ENCODE data around the gene IL3.

The IL3 gene

GRCh38 chr5:132074772-132075718, 14.6 kb downstream of the IL3 start:
- Histone ChIP-seq H4K20me1 (ENCODE audit: control insufficient read depth, insufficient read depth, low read depth, low read length) (no peaks in the 10 kb centered on the region), H3K4me2 (ENCODE audit: low read length) (no peak overlapping the region), H3K36me3 (ENCODE audit: control insufficient read depth, low read length) (no peaks in the 10 kb centered on the region), H3F3A (ENCODE audit: control insufficient read depth, insufficient read depth) (no peaks in the 10 kb centered on the region), H3K4me3 (ENCODE audit: low read length) (no peak overlapping the region), H3K27me3 (ENCODE audit: control insufficient read depth, low read length) (no peaks in the 10 kb centered on the region; the same call in 1 of the 2 replicates), H3K4me1 (ENCODE audit: control insufficient read depth, low read length) (no peaks in the 10 kb centered on the region), H3K9me3 (ENCODE audit: control insufficient read depth, insufficient read depth, low read length) (no peaks in the 10 kb centered on the region), H3K27ac (ENCODE audit: low read depth, low read length) (no peak overlapping the region), H3K79me2 (ENCODE audit: control insufficient read depth, low read length) (no peaks in the 10 kb centered on the region), H3K9me2 (replicated peaks; ENCODE audit: control insufficient read depth, low read length) (no peaks in the 10 kb centered on the region)
- no peak for TF ChIP-seq EZH2phosphoT487 (IDR thresholded peaks at IDR 0.05; ENCODE audit: borderline replicate concordance, low read length)
- no peak for TF ChIP-seq CTCF (IDR thresholded peaks at IDR 0.05; ENCODE audit: low read depth, low read length, poor library complexity, severe bottlenecking)

- H4K20me1 ChIP-seq (ENCODE audit: control insufficient read depth, insufficient read depth, low read depth, low read length) = no peaks in the 10 kb centered on the region
- H3K4me3 ChIP-seq (ENCODE audit: low read length) = no peak overlapping the region
- H3K27ac ChIP-seq (ENCODE audit: low read depth, low read length) = no peak overlapping the region
- H3K4me1 ChIP-seq (ENCODE audit: control insufficient read depth, low read length) = no peaks in the 10 kb centered on the region
- H3K79me2 ChIP-seq (ENCODE audit: control insufficient read depth, low read length) = no peaks in the 10 kb centered on the region
- no peaks in the 10 kb centered on the region for H3K9me3 ChIP-seq (ENCODE audit: control insufficient read depth, insufficient read depth, low read length)
- no peaks in the 10 kb centered on the region for H3K36me3 ChIP-seq (ENCODE audit: control insufficient read depth, low read length)
- no peaks in the 10 kb centered on the region; the same call in 1 of the 2 replicates for H3K27me3 ChIP-seq (ENCODE audit: control insufficient read depth, low read length)
- no peaks in the 10 kb centered on the region for H3F3A ChIP-seq (ENCODE audit: control insufficient read depth, insufficient read depth)
- no peak overlapping the region for H3K4me2 ChIP-seq (ENCODE audit: low read length)
- no peak for TF ChIP-seq EZH2phosphoT487 (IDR thresholded peaks at IDR 0.05; ENCODE audit: borderline replicate concordance, low read length)
- H3K9me2 ChIP-seq (replicated peaks; ENCODE audit: control insufficient read depth, low read length) = no peaks in the 10 kb centered on the region
Measured at GRCh38 chr5:132075719-132076077, 15.2 kb downstream of the IL3 start.

GRCh38 chr5:132076202-132076830, 15.9 kb downstream of the IL3 start:
- Histone ChIP-seq H3K27ac (ENCODE audit: low read depth, low read length) (no peak overlapping the region), H3K36me3 (ENCODE audit: control insufficient read depth, low read length) (no peaks in the 10 kb centered on the region), H3K27me3 (ENCODE audit: control insufficient read depth, low read length) (no peaks in the 10 kb centered on the region; the same call in 1 of the 2 replicates), H3F3A (ENCODE audit: control insufficient read depth, insufficient read depth) (no peaks in the 10 kb centered on the region), H3K4me1 (ENCODE audit: control insufficient read depth, low read length) (no peaks in the 10 kb centered on the region), H4K20me1 (ENCODE audit: control insufficient read depth, insufficient read depth, low read depth, low read length) (no peaks in the 10 kb centered on the region), H3K4me2 (ENCODE audit: low read length) (no peak overlapping the region), H3K4me3 (ENCODE audit: low read length) (no peak overlapping the region), H3K9me2 (replicated peaks; ENCODE audit: control insufficient read depth, low read length) (no peaks in the 10 kb centered on the region), H3K79me2 (ENCODE audit: control insufficient read depth, low read length) (no peaks in the 10 kb centered on the region), H3K9me3 (ENCODE audit: control insufficient read depth, insufficient read depth, low read length) (no peaks in the 10 kb centered on the region)
- TF ChIP-seq EZH2phosphoT487 (IDR thresholded peaks at IDR 0.05; ENCODE audit: borderline replicate concordance, low read length) = no peak

- no peaks in the 10 kb centered on the region for H3K9me3 ChIP-seq (ENCODE audit: control insufficient read depth, insufficient read depth, low read length)
- H3K4me3 ChIP-seq (ENCODE audit: low read length) = no peak overlapping the region
- H3K9me2 ChIP-seq (replicated peaks; ENCODE audit: control insufficient read depth, low read length) = no peaks in the 10 kb centered on the region
- no peaks in the 10 kb centered on the region for H3F3A ChIP-seq (ENCODE audit: control insufficient read depth, insufficient read depth)
- H3K27ac ChIP-seq (ENCODE audit: low read depth, low read length) = no peak overlapping the region
- no peak overlapping the region for H3K4me2 ChIP-seq (ENCODE audit: low read length)
- no peak for TF ChIP-seq EZH2phosphoT487 (IDR thresholded peaks at IDR 0.05; ENCODE audit: borderline replicate concordance, low read length)
- TF ChIP-seq CTCF (IDR thresholded peaks at IDR 0.05; ENCODE audit: low read depth, low read length, poor library complexity, severe bottlenecking) = no peak
- no peaks in the 10 kb centered on the region for H3K36me3 ChIP-seq (ENCODE audit: control insufficient read depth, low read length)
- no peaks in the 10 kb centered on the region for H3K79me2 ChIP-seq (ENCODE audit: control insufficient read depth, low read length)
- H3K27me3 ChIP-seq (ENCODE audit: control insufficient read depth, low read length) = no peaks in the 10 kb centered on the region
- no peaks in the 10 kb centered on the region for H3K4me1 ChIP-seq (ENCODE audit: control insufficient read depth, low read length)
- no peaks in the 10 kb centered on the region for H4K20me1 ChIP-seq (ENCODE audit: control insufficient read depth, insufficient read depth, low read depth, low read length)
Measured at GRCh38 chr5:132076983-132077382, 16.5 kb downstream of the IL3 start.
